BLaER1 (cell line): ENCODE measurements around the gene BICC1.

Experiments used
- H3K27ac ChIP-seq: shearing (Covaris generic); formaldehyde crosslinking; 2 replicates; pipeline ENCODE4 v1.8.1; 2022
- H3K27me3 ChIP-seq: shearing (Covaris generic); formaldehyde crosslinking; 2 replicates; pipeline ENCODE4 v1.8.1; 2022
- H3K36me3 ChIP-seq: shearing (Covaris generic); formaldehyde crosslinking; 2 replicates; pipeline ENCODE4 v1.8.1; 2022
- H3K4me1 ChIP-seq: shearing (Covaris generic); formaldehyde crosslinking; 2 replicates; pipeline ENCODE4 v1.8.1; 2022
- H3K4me2 ChIP-seq: shearing (Covaris generic); formaldehyde crosslinking; 2 replicates; pipeline ENCODE4 v1.8.1; 2022
- H3K4me3 ChIP-seq: shearing (Covaris generic); formaldehyde crosslinking; 2 replicates; pipeline ENCODE4 v1.8.1; 2022
- H3K9ac ChIP-seq: shearing (Covaris generic); formaldehyde crosslinking; 2 replicates; pipeline ENCODE4 v1.8.1; 2022
- H3K9me3 ChIP-seq: shearing (Covaris generic); formaldehyde crosslinking; 2 replicates; pipeline ENCODE4 v1.8.1; 2022
- H4K20me1 ChIP-seq: shearing (Covaris generic); formaldehyde crosslinking; 2 replicates; pipeline ENCODE4 v1.8.1; 2022
- Cebpa-rat ChIP-seq: shearing (Covaris generic); IDR thresholded peaks from 2 replicates; pipeline ENCODE4 v1.8.1; 2022

The BICC1 gene

DNA sequence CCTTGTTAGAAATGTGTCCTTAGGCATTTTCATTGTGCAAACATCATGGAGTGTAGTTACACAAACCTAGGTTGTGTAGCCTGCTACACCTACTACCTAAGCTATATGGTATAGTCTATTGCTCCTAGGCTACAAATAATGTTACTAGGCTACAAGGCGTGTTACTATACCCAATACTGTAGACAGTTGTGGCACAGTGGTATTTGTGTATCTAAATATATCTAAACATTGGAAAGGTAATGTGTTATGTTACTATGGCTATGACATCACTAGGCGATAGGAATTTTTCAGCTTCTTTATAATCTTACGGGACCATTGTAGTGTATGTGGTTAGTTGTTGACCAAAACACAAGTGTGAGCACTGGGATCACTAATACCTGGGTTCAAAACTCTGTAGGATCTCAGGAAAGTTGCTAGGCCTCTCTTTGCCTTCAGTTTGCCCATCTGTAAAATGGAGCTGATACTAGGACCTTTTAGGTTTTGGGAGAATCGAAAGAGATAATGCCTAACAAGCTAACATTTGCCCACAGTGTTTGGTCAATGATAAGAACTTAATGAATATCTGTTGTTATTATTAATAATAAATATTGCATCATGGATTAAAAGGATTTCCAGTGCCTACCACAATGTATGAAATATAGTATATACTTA is 2.7 kb downstream of the BICC1 start:
- Histone ChIP-seq H3K9me3 (peaks cover 19% of the 10 kb centered on the region), H3K27ac (no peak overlapping the region), H3K4me3 (no peak overlapping the region), H3K4me2 (no peak overlapping the region), H3K36me3 (no peaks in the 10 kb centered on the region), H4K20me1 (no peaks in the 10 kb centered on the region), H3K27me3 (no peaks in the 10 kb centered on the region), H3K4me1 (no peaks in the 10 kb centered on the region), H3K9ac (no peak overlapping the region)
- TF ChIP-seq Cebpa-rat = no peak

- H3K27me3 ChIP-seq = no peaks in the 10 kb centered on the region
- H3K9ac ChIP-seq = no peak overlapping the region
- TF ChIP-seq Cebpa-rat = no peak
- H3K27ac ChIP-seq = no peak overlapping the region
- no peaks in the 10 kb centered on the region for H3K4me1 ChIP-seq
- no peak overlapping the region for H3K4me2 ChIP-seq
- no peaks in the 10 kb centered on the region for H4K20me1 ChIP-seq
- no peaks in the 10 kb centered on the region for H3K36me3 ChIP-seq
- H3K9me3 ChIP-seq = peaks cover 19% of the 10 kb centered on the region
- H3K4me3 ChIP-seq = no peak overlapping the region
Observed at GRCh38 chr10:58516119-58516518, 3.4 kb downstream of the BICC1 start.

GRCh38 chr10:58516671-58517070 is 4.0 kb downstream of the BICC1 start:
- Histone ChIP-seq H3K4me3 (no peak overlapping the region), H4K20me1 (no peaks in the 10 kb centered on the region), H3K4me2 (no peak overlapping the region), H3K27me3 (no peaks in the 10 kb centered on the region), H3K36me3 (no peaks in the 10 kb centered on the region), H3K9me3 (peaks cover 19% of the 10 kb centered on the region), H3K27ac (no peak overlapping the region), H3K9ac (no peak overlapping the region), H3K4me1 (no peaks in the 10 kb centered on the region)
- TF ChIP-seq Cebpa-rat = no peak

DNA sequence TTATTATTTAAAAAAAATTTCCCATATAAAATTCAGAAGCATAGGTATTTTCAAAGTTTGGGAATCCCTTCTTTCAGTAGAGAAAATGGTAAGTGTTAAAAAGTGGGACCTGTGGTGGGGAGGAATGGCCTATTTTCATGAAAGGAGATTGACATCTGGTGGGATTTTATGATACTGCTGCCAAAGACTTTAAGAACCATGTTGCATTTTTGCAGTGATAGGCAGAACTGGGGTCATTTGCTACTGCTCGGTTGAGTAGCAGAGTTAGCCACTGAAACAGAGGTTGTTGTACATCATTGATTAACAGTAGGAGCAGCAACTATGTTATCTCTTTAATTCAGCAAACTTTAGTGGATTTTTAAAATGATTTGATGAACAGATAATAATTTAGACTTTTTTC is 4.4 kb downstream of the BICC1 start:
- no peak overlapping the region for H3K4me2 ChIP-seq

DNA sequence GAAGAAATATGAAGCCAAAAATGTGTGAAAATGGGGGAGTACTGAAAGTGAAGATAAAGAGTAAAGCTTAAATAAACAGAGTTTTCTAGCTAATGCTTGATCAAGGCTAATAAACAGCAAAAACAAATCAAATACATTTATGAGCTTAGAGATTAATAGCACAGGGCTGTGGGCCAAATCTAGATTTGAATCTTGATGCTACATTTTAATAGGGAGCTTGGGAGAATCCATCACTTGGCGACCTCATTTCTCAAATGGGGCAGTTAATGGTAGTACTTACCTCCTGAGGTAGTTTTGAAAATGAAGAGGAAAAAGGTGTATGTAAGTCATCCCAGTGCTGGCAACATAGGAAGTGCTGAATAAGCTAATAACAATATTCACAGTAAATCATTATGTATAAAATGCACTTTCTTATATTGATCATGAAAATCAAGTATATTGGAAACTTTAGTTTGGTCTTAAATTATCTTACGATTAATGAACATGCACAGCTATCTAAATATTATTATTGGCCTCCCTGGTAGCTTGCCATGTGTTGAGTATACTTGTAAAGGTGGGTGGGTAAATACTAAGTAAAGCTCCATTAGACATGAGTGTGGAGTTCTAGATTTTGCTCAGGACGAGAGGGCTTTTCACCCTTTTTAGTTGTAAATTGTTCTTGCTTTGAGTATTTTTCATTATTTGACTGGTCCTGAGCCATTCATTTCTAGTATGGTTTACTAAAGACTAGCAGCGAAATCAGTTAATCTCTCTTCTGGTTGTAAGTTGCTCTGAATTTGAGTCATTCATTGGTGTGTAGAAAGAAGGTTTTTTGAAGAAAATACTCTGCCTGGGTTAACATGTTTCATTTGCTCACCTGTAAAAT is 5.1 kb downstream of the BICC1 start:
- TF ChIP-seq Cebpa-rat = no peak
- Histone ChIP-seq H4K20me1 (no peaks in the 10 kb centered on the region), H3K27me3 (no peaks in the 10 kb centered on the region), H3K9me3 (peaks cover 11% of the 10 kb centered on the region), H3K36me3 (no peaks in the 10 kb centered on the region), H3K4me1 (no peaks in the 10 kb centered on the region), H3K9ac (no peak overlapping the region), H3K27ac (no peak overlapping the region), H3K4me3 (no peak overlapping the region), H3K4me2 (no peak overlapping the region)

More for the DNA sequence above, 4.4 kb downstream of the BICC1 start:
- Histone ChIP-seq H3K4me1 (no peaks in the 10 kb centered on the region), H3K9ac (no peak overlapping the region), H3K4me3 (no peak overlapping the region), H3K36me3 (no peaks in the 10 kb centered on the region), H3K9me3 (peaks cover 18% of the 10 kb centered on the region), H3K27ac (no peak overlapping the region), H3K27me3 (no peaks in the 10 kb centered on the region), H4K20me1 (no peaks in the 10 kb centered on the region)
- no peak for TF ChIP-seq Cebpa-rat

GRCh38 chr10:58518775-58519174 is 6.1 kb downstream of the BICC1 start:
- no peak overlapping the region for H3K27ac ChIP-seq
- H3K36me3 ChIP-seq = no peaks in the 10 kb centered on the region
- H4K20me1 ChIP-seq = no peaks in the 10 kb centered on the region
- no peak overlapping the region for H3K4me3 ChIP-seq
- H3K4me2 ChIP-seq = no peak overlapping the region
- no peaks in the 10 kb centered on the region for H3K27me3 ChIP-seq
- no peak overlapping the region for H3K9ac ChIP-seq
- peaks cover under 1% of the 10 kb centered on the region; the same call in 1 of the 2 replicates for H3K9me3 ChIP-seq
- TF ChIP-seq Cebpa-rat = no peak
- H3K4me1 ChIP-seq = no peaks in the 10 kb centered on the region

- peaks cover 3% of the 10 kb centered on the region; the same call in 1 of the 2 replicates for H3K9me3 ChIP-seq
- H3K36me3 ChIP-seq = no peaks in the 10 kb centered on the region
- no peak overlapping the region for H3K27ac ChIP-seq
- H3K4me1 ChIP-seq = no peaks in the 10 kb centered on the region
- H3K27me3 ChIP-seq = no peaks in the 10 kb centered on the region
- no peak overlapping the region for H3K9ac ChIP-seq
- TF ChIP-seq Cebpa-rat = no peak
- H3K4me2 ChIP-seq = no peak overlapping the region
- no peaks in the 10 kb centered on the region for H4K20me1 ChIP-seq
- no peak overlapping the region for H3K4me3 ChIP-seq
Observed at GRCh38 chr10:58529077-58529728, 16.5 kb downstream of the BICC1 start.

GRCh38 chr10:58531084-58531695 is 18.5 kb downstream of the BICC1 start:
- peaks cover 13% of the 10 kb centered on the region; the same call in 1 of the 2 replicates for H3K9me3 ChIP-seq
- H3K27ac ChIP-seq = no peak overlapping the region
- H4K20me1 ChIP-seq = no peaks in the 10 kb centered on the region
- TF ChIP-seq Cebpa-rat = no peak
- no peaks in the 10 kb centered on the region for H3K4me1 ChIP-seq
- H3K36me3 ChIP-seq = no peaks in the 10 kb centered on the region
- no peak overlapping the region for H3K9ac ChIP-seq
- H3K4me3 ChIP-seq = no peak overlapping the region
- no peaks in the 10 kb centered on the region for H3K27me3 ChIP-seq
- H3K4me2 ChIP-seq = no peak overlapping the region

- Histone ChIP-seq H3K4me1 (no peaks in the 10 kb centered on the region), H3K27ac (no peak overlapping the region), H3K9ac (no peak overlapping the region), H3K36me3 (no peaks in the 10 kb centered on the region), H4K20me1 (no peaks in the 10 kb centered on the region), H3K4me2 (no peak overlapping the region), H3K9me3 (peaks cover 13% of the 10 kb centered on the region; the same call in 1 of the 2 replicates), H3K4me3 (no peak overlapping the region), H3K27me3 (no peaks in the 10 kb centered on the region)
- TF ChIP-seq Cebpa-rat = no peak
Observed at GRCh38 chr10:58535311-58535710, 22.6 kb downstream of the BICC1 start.
